ENCODE measurements around the gene FAM13A. TPM values are rescaled to one million over a fixed set of nuclear protein-coding genes. Genes with fewer than 3 reads are reported as not detected.
"Not testable (repeated sequence)": the region's sequence is repeated elsewhere in the genome, so short reads cannot be mapped to it uniquely, and the experiment has no call there.

Gene FAM13A
- total RNA-seq, 1 donor from 2014 or later: 52.2 TPM

GRCh38 chr4:88911246-88912212 is 145.5 kb downstream of the FAM13A start:
- FAIRE-seq: no peak
- no peak for DNase-seq (ENCODE audit: low spot score in 2 of 2)

DNA sequence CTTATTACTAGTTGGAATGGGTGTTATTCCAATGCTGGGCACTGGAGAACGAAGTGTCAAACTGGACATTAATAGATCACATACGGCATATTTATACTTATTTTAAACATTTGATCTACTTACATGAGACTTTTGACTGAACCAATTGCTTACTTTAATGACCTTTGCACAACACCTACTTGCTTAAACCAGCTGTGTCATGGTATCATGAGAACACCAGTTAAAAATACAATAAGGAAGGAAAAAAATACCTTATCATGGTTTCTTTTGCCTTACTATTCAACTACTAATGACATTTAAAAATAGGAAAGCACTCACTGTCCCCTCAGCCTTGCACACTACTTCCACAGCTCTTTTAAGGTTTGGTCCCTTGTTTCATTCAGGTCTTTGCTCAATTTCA is 146.9 kb downstream of the FAM13A start:
- FAIRE-seq (no peak), DNase-seq (ENCODE audit: low spot score in 2 of 2) (no peak)

GRCh38 chr4:88908521-88908920 is 148.5 kb downstream of the FAM13A start:
- no peak for FAIRE-seq
- DNase-seq (ENCODE audit: low spot score in 2 of 2): no peak

GRCh38 chr4:88908003-88908402 is 149.0 kb downstream of the FAM13A start:
- no peak for DNase-seq (ENCODE audit: low spot score in 2 of 2)
- FAIRE-seq: no peak

DNA sequence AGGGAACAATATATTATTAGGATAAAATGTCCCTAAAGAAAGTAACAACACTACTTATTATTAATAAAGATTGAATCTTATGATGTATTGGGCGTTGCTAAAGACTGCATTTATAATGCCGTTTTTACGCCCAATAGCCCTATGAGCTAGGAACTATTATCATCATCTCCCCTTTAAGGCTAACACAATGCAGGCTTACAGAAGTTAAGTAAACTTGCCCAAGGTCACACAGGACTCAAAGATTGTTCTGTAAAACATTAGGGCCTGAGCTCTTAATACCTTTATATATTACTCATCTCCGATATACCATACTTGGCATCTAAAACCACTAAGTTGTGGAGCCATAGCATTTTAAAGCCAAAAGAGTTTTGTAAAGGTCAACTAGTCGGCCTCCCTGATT is 149.5 kb downstream of the FAM13A start:
- DNase-seq (ENCODE audit: low spot score in 2 of 2): no peak
- no peak for FAIRE-seq

- FAIRE-seq; DNase-seq (ENCODE audit: low spot score in 2 of 2): not testable (repeated sequence)
These were observed 152.7 kb downstream of the FAM13A start for GRCh38 chr4:88904240-88904639.

DNA sequence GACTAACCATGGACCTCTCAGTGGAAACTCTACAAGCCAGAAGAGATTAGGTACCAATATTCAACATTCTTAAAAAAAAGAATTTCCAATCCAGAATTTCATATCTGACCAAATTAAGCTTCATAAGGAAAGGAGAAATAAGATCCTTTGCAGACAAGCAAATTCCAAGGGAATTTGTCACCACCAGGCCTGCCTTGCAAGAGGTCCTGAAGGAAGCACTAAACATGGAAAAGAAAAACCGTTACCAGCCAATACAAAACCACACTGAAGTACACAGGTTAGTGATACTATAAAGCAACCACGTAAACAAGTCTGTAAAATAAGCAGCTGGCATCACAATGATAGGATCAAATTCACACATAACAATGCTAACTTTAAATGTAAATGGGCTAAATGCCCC is 156.6 kb downstream of the FAM13A start:
- FAIRE-seq (no peak), DNase-seq (ENCODE audit: low spot score in 2 of 2) (no peak)

DNA sequence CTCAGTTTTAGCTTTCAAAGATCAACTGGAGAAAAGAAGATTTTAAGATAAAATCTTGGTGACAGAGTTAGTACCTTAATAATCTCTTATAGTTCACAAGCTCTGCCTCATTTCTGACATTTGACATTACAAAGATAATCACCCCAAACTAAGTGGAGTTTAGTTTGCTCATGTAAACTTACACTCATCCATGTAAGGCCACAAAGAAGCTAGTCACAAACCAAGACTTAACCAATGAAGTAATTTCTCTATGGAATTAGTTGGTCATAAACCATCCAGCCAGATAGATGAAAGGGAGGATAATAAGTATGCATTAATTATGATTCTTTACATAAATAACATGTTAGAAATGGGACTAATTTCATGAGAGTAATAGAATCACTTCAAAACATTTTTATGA is 159.2 kb downstream of the FAM13A start:
- FAIRE-seq (no peak), DNase-seq (ENCODE audit: low spot score in 2 of 2) (no peak)

DNA sequence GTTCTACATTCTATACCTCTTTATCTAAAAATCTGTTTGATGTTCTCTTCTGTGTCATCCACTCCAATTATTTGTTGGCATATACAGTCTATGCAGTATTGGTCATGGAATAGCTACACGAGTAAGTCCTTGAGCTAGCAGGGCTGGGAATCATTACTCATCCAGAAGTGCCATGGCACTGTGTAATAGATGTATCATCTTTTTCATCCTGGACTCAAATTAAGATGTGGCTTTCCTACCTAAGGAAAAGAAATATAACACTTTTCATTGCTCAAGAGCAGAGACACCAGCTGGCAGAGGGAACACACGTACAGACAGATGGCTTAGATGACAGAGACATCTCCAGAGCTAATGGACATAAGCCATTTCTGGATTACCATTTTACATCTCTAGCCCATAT is 159.8 kb downstream of the FAM13A start:
- DNase-seq (ENCODE audit: low spot score in 2 of 2): no peak
- no peak for FAIRE-seq

- FAIRE-seq: no peak
- DNase-seq (ENCODE audit: low spot score in 2 of 2): no peak
These were observed 163.0 kb downstream of the FAM13A start for GRCh38 chr4:88893961-88894360.

DNA sequence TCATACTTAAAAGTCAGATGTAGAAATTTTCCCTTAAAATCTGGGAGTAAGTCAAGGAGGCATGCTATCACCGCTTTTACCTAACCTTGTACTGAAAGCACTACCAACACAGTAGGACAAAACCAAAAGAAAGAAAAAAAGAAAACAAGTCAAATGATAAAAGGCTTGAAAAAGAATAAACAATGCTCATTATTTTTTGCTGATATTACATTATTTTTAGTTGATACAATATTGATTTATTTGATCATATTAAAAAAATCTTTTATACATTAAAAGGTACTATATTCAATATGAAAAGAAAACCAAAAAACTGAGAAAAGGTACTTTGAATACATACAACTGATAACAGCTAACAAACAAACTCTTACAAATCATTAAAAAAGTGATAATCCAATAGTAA is 164.3 kb downstream of the FAM13A start:
- DNase-seq (ENCODE audit: low spot score in 2 of 2): no peak
- FAIRE-seq: peak; percentile 10

DNA sequence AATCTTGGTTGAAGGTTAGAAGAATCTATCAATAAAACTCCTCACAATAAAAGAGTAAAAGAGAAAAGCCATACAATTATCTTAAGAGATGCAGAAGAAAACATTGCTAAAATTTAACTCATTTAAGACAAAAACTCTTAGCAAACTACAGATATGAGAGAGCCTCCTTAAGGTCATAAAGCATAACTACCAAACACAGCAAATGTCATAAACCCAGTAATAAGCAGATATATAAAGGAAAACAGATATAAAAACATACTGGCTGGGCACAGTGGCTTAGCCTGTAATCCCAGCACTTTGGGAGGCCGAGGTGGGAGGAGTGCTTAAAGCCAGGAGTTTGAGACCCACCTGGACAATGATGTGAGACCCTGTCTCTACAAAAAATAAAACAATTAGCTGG is 165.3 kb downstream of the FAM13A start:
- no peak for FAIRE-seq
- DNase-seq (ENCODE audit: low spot score in 2 of 2): no peak

DNA sequence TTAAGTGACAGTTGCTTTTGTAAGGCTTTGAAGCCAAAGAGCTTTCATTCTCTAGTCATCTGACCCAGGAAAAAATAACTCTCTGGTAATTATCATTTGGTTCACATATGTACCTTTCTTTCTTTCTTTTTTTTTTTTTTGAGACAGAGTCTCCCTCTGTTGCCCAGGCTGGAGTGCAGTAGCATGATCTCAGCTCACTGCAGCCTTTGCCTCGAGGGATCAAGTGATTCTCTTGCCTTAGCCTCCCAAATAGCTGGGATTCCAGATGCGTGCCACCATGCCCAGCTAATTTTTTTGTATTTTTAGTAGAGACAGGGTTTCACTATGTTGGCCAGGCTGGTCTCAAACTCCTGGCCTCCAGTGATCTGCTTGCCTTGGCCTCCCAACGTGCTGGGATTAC is 169.6 kb downstream of the FAM13A start:
- FAIRE-seq; DNase-seq (ENCODE audit: low spot score in 2 of 2): not testable (repeated sequence)

- DNase-seq (ENCODE audit: low spot score in 2 of 2) (no peak), FAIRE-seq (no peak)
These were observed 175.8 kb downstream of the FAM13A start for GRCh38 chr4:88881227-88881569.

DNA sequence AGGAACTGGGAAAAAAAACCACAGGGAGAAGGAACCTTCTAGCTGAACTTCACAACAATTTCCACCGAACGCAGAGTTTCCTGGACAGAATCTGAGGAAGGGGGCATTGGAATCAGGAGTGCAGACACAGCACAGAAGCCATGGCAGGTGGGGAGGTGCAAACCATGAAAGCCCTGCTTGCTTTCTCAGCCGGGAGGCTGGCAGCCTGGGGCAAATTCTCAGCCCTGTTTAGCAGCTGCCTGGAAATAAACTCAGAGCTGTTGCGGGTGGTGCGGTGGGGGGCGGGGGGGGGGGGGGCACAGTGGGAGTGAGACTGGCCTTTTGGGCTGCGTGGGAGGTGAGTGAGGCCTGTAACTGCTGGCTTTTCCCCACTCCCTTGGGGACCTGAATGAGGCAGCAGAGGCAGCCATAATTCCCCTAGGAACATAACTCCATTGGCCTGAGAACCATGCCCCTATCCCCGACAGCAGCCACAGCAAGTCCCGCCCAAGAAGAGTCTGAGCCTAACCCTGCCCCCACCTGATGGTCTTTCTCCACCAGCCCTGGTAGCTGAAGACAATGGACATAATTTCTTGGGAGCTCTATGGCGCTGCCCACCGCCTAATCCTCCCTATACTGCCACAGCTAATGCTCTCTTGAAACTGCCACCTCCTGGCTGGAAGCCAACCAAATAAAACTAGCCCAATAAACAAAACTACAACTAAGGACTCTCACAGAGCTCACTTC is 176.3 kb downstream of the FAM13A start:
- DNase-seq (ENCODE audit: low spot score in 2 of 2) (no peak), FAIRE-seq (no peak)

GRCh38 chr4:88879991-88880390 is 177.0 kb downstream of the FAM13A start:
- FAIRE-seq (no peak), DNase-seq (ENCODE audit: low spot score in 2 of 2) (no peak)

GRCh38 chr4:88878642-88879041 is 178.3 kb downstream of the FAM13A start:
- no peak for DNase-seq (ENCODE audit: low spot score in 2 of 2)

DNA sequence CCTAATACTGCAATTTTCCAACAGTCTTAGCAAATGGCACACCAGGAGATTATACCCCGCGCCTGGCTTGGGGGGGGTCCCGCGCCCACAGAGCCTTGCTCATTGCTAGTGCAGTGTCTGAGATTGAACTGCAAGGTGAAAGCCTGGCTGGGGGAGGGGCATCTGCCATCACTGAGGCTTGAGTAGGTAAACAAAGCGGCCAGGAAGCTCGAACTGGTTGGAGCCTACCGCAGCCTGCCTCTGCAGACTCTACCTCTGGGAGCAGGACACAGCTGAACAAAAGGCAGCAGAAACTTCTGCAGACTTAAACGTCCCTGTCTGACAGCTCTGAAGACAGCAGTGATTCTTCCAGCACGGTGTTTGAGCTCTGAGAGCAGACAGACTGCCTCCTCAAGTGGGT is 186.6 kb downstream of the FAM13A start:
- FAIRE-seq: no peak
- DNase-seq (ENCODE audit: low spot score in 2 of 2): no peak

More at GRCh38 chr4:88878642-88879041, 178.3 kb downstream of the FAM13A start:
- FAIRE-seq: no peak

- FAIRE-seq (no peak), DNase-seq (ENCODE audit: low spot score in 2 of 2) (no peak)
These were observed 188.5 kb downstream of the FAM13A start for GRCh38 chr4:88868510-88868909.

GRCh38 chr4:88866862-88867550 is 190.0 kb downstream of the FAM13A start:
- FAIRE-seq (no peak), DNase-seq (ENCODE audit: low spot score in 2 of 2) (no peak)

GRCh38 chr4:88865466-88865865 is 191.5 kb downstream of the FAM13A start:
- DNase-seq (ENCODE audit: low spot score in 2 of 2) (no peak), FAIRE-seq (no peak)
